ENCODE measurements around the gene CXCL3. TPM values are rescaled to one million over a fixed set of nuclear protein-coding genes. Genes with fewer than 3 reads are reported as not detected.

The CXCL3 gene
- total and polyA plus RNA-seq, 10 of the 15 experiments (the other 5 are each of a cell fraction or from before 2014, with no cell fraction given), result not detected

DNA sequence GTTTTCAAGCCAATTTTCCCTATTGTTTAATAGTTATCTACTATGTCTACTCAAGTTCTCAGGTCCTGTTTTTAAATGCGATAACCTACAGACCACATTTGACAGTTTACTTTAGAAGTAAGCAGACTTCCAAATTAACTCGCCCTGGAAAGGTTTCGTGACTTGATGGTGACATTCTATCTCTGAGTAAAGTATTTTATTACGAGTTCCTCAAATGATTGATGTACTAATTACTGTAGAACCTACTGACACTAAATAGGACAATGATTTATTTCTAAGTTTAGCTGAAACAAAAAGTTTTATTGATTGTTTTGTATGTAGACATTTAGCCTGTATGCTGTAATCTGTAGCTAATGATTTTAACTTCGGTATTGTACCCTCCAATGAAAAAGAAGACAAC is 48.6 kb downstream of the CXCL3 start (continued):
- no peak for TF ChIP-seq MAX (IDR thresholded peaks at IDR 0.05; ENCODE audit: low read depth, low read length)
- TF ChIP-seq SREBF2 (IDR thresholded peaks at IDR 0.05; ENCODE audit: low read length), result no peak
- TF ChIP-seq SMARCA5 (IDR thresholded peaks at IDR 0.05), result no peak
- no peak for TF ChIP-seq POLR2AphosphoS2 (IDR thresholded peaks at IDR 0.05; ENCODE audit: low read depth, low read length)
- TF ChIP-seq TCF12 (IDR thresholded peaks at IDR 0.05; ENCODE audit: low read depth, low read length), result no peak

- H3K4me2 ChIP-seq (ENCODE audit: control insufficient read depth, insufficient read depth), result no peak overlapping the region
- H3K27ac ChIP-seq (ENCODE audit: control insufficient read depth, insufficient read depth), result no peak overlapping the region
- ChIA-PET CTCF (no interaction called here), POLR2A (no interaction called here), SMC1A (ENCODE audit: uncharacterized antibody, unreplicated experiment) (no interaction called here), RAD21 (ENCODE audit: unreplicated experiment) (no interaction called here)
- 0% methylated on average over 3 of the region's 3 CpGs for WGBS (ENCODE audit: insufficient coverage, insufficient replicate concordance, low lambda C conversion rate, missing lambda C conversion rate)
- no peaks in the 10 kb centered on the region for H3K4me1 ChIP-seq (ENCODE audit: control insufficient read depth, insufficient read depth, low read length)
- no peaks in the 10 kb centered on the region for H3K36me3 ChIP-seq (ENCODE audit: control insufficient read depth in 2 of 2, insufficient read depth in 2 of 2, low read length in 1 of 2)
- in situ Hi-C loops (cut with MboI) (no loop called here), intact Hi-C loops (cut with micrococcal nuclease; ENCODE audit: unreplicated experiment) (no loop called here)
- no peak overlapping the region for H3K4me3 ChIP-seq
- ATAC-seq, result no peak
- no peak overlapping the region for H3K9ac ChIP-seq (ENCODE audit: control insufficient read depth, insufficient read depth, low read length)
- no TSS peak for BruUV-seq (replicated peaks)
- H4K20me1 ChIP-seq (ENCODE audit: control insufficient read depth, insufficient read depth), result no peaks in the 10 kb centered on the region
- H3K9me3 ChIP-seq (replicated peaks; ENCODE audit: control insufficient read depth, insufficient read depth, low read length), result no peaks in the 10 kb centered on the region
- no peak for DNase-seq (ENCODE audit: low read depth, low spot score)
- H3K27me3 ChIP-seq (replicated peaks in 1 of 2; ENCODE audit: control insufficient read depth in 2 of 2, insufficient read depth in 2 of 2, low read length in 1 of 2), result no peaks in the 10 kb centered on the region
- FAIRE-seq, result no peak
- no peaks in the 10 kb centered on the region for H3K79me2 ChIP-seq (ENCODE audit: control insufficient read depth, insufficient read depth, low read length)
- TF ChIP-seq CUX1 (IDR thresholded peaks at IDR 0.05; ENCODE audit: insufficient replicate concordance, low read depth, low read length), result no peak
- TF ChIP-seq RBBP5 (conservative IDR thresholded peaks at IDR 0.05), result no peak
- TF ChIP-seq BCL11A (IDR thresholded peaks at IDR 0.05; ENCODE audit: low read depth, low read length), result no peak
- TF ChIP-seq, protein P1, sequence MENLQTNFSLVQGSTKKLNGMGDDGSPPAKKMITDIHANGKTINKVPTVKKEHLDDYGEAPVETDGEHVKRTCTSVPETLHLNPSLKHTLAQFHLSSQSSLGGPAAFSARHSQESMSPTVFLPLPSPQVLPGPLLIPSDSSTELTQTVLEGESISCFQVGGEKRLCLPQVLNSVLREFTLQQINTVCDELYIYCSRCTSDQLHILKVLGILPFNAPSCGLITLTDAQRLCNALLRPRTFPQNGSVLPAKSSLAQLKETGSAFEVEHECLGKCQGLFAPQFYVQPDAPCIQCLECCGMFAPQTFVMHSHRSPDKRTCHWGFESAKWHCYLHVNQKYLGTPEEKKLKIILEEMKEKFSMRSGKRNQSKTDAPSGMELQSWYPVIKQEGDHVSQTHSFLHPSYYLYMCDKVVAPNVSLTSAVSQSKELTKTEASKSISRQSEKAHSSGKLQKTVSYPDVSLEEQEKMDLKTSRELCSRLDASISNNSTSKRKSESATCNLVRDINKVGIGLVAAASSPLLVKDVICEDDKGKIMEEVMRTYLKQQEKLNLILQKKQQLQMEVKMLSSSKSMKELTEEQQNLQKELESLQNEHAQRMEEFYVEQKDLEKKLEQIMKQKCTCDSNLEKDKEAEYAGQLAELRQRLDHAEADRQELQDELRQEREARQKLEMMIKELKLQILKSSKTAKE (IDR thresholded peaks at IDR 0.05; ENCODE audit: low read depth, poor library complexity, severe bottlenecking), result no peak
- no peak for TF ChIP-seq KDM1A (IDR thresholded peaks at IDR 0.05; ENCODE audit: borderline replicate concordance)
- TF ChIP-seq NFIC (IDR thresholded peaks at IDR 0.05; ENCODE audit: low read depth, low read length), result no peak
- no peak overlapping the region for H2AFZ ChIP-seq (ENCODE audit: control insufficient read depth, low read depth, low read length)
These were observed 49.5 kb downstream of the CXCL3 start for GRCh38 chr4:73989031-73989430.
